Anterior cingulate cortex (tissue), 58 donors: Measurements from ENCODE around the gene TMPRSS12.
"Not testable (repeated sequence)": the region's sequence is repeated elsewhere in the genome, so short reads cannot be mapped to it uniquely, and the experiment has no call there.

Experiments
- DNase-seq, 58 donors: peaks; one replicate each; lab custom pipeline; 2025; lab: John Stamatoyannopoulos, UW

Gene TMPRSS12

DNA sequence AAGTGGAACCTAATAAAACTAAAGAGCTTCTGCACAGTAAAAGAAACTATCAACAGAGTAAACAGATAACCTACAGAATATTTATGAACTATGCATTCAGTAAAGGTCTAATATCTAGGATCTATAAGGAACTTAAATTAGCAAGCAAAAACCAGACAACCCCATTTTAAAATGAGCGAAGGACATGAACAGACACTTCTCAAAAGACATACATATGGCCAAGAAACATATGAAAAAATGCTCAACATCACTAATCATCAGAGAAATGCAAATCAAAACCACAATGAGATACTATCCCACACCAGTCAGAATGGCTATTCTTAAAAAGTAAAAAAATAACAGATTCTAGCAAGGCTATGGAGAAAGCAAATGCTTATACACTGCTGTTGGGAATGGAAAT, 12.5 kb downstream of the TMPRSS12 start:
- DNase-seq = not testable (repeated sequence)

- not testable (repeated sequence) for DNase-seq
Measured at GRCh38 chr12:50855679-50856078, 13.0 kb downstream of the TMPRSS12 start.

GRCh38 chr12:50859621-50860310, 17.0 kb downstream of the TMPRSS12 start:
- no peak for DNase-seq

DNA sequence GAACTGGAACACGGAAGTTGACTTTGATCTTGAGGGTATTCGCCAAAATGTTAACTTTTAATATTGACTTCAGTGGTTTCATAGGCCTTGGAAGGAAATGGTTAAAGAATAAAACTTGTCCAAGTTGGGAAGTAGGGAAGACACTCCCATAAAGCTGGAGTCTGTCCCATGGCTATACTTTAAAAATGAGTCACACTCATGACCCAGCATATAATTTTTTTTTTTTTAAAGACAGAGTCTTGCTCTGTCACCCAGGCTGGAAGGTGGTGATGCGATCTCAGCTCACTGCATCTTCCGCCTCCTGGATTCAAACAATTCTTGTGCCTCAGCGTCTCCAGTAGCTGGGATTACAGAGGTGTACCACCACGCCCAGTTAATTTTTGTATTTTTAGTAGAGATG, 19.6 kb downstream of the TMPRSS12 start:
- no peak for DNase-seq

DNA sequence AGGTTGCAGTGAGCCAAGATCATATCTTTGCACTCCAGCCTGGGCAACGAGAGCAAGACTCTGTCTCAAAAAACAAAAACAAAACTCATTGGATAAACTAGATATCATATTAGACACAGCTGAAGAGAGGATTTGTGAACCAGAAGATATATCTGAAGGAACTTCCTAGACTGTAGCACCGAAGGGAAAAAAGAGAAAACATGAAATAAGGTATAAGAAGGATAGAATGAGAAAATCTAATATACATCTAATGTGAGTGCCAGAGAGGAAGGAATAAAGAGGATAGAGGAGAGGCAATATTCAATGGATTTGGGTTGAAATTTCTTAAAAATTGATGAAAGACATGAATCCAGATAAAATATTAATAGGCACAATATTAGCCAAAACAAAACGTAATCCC, 22.5 kb downstream of the TMPRSS12 start:
- no peak for DNase-seq

GRCh38 chr12:50868881-50869280, 26.2 kb downstream of the TMPRSS12 start:
- not testable (repeated sequence) for DNase-seq

GRCh38 chr12:50882563-50882962, 39.8 kb downstream of the TMPRSS12 start:
- no peak for DNase-seq

GRCh38 chr12:50887191-50887590, 44.5 kb downstream of the TMPRSS12 start:
- DNase-seq = no peak

- no peak for DNase-seq
Measured at GRCh38 chr12:50888666-50889065, 45.9 kb downstream of the TMPRSS12 start.

- DNase-seq = no peak
Measured at GRCh38 chr12:50894241-50894640, 51.5 kb downstream of the TMPRSS12 start.

DNA sequence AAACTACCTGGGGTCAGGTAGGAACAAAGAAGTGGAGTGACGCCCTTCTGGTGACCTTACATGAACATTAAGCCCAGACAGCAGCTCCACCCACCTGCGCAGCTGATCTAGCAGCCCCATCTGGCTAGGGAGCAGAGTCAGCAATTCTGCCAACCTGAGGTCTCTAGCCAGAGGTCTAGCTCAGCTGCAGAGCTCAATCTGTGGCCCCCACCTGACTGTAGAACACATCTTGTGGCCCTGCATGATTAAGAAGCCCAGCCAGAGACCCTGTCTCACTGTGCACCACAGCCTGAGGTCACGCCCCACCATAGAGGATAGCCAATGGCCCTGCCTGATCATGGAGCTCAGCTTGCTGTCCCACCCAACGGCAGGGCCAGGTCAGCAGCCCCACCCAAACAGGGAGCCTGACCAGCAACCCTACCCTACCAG, 59.0 kb downstream of the TMPRSS12 start:
- no peak for DNase-seq

- DNase-seq = not testable (repeated sequence)
Measured at GRCh38 chr12:50908479-50908878, 65.8 kb downstream of the TMPRSS12 start.

DNA sequence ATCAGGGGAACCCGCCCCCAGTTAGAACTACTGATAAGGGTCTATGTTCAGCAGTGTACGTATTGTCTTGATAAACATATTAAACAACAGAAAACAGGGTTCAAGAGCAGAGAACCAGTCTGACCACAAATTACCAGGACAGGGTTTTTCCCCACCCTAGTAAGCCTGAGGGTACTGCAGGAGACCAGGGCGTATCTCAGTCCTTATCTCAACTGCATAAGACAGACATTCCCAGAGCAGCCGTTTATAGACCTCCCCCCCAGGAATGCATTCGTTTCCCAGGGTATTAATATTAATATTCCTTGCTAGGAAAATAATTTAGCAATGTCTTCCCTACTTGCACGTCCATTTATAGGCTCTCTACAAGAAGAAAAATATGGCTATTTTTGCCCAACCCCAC, 69.6 kb downstream of the TMPRSS12 start:
- DNase-seq = not testable (repeated sequence)

- DNase-seq = no peak
Measured at GRCh38 chr12:50913224-50913623, 70.5 kb downstream of the TMPRSS12 start.

GRCh38 chr12:50914872-50915484, 72.3 kb downstream of the TMPRSS12 start:
- DNase-seq = no peak

- no peak for DNase-seq
Measured at GRCh38 chr12:50916292-50916691, 73.6 kb downstream of the TMPRSS12 start.

DNA sequence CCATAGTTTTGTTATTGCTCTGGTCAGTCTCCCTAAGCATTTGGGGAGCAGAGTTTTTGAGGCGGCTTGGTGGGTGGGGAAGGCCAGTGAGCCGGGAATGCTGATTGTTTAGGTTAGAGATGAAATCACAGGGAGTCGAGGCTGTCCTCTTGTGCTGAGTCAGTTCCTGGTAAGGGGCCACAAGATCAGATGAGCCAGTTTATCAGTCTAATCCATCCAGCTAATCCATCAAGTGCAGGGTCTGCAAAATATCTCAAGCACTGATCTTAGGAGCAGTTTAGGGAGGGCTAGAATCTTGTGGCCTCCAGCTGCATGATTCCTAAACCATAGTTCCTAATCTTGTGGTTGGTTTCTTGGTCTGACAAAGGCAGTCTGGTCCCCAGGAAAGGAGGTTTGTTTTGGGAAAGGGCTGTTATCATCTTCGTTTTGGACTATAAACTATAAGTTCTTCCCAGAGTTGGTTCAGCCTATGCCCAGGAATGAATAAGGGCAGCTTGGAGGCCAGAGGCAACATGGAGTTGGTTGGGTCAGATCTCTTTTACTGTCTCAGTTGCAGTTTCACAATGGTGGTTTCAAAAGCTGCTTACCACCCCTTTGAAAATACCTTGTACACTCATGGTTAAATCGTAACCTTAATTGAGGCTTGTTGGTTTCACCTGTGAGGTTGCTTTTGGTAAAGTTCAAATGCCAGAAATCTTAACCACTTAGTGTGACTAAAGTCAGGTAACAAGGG, 76.0 kb downstream of the TMPRSS12 start:
- no peak for DNase-seq

- peak in 1 of 58 donors; percentile 7 for DNase-seq
Measured at GRCh38 chr12:50922820-50923219, 80.1 kb downstream of the TMPRSS12 start.

DNA sequence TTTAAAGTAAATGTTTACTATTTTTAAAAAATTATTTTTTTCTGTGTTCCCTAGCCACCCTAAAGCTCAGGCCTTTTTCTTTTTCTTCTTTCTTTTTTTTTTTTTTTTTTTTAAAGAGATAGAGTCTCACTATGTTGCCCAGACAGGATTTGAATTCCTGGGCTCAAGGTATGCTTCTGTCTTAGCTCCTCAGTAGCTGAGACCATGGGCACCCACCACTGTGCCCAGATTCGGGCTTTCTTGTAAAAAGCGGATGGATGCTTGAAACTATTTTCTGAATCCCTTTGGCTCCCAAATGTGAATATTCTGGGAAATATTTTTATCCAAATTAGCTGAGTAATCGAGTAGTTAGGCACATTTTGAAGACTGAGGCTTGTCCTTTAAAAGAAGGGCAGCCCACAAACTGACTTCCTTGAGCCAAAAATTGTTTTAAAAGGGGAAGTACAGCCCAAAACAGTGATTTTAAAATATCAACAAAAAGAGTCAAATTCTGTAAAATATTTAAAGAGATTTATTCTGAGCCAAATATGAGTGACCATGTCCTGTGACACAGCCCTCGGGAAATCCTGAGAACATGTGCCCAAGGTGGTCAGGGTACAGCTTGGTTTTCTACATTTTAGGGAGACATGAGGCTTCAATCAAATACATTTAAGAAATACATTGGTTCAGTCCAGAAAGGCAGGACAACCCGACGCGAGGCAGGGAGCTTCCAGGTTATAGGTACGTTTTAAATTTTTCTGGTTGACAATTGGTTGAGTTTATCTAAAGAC, 80.8 kb downstream of the TMPRSS12 start:
- peak in 2 of 58 donors; percentile 19 to 35 for DNase-seq

DNA sequence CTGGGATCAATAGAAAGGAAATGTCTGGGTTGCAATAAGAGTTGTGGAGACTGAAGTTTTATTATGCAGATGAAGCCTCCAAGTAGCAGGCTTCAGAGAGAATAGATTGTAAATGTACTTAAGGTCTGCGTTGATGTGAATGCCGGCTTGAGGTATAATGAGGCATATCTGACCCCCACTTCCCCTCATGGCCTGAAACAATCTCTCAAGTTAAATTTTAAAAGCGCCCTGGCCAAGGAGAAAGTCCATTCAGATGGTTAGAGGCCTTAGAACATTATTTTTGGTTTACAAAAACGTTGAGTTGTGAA, 81.4 kb downstream of the TMPRSS12 start:
- peak in 1 of 58 donors; percentile 66 for DNase-seq
